H1 (cell line): ENCODE results near the gene TPRA1. TPM values are rescaled to one million over a fixed set of nuclear protein-coding genes. Genes with fewer than 3 reads are reported as not detected.

Experiments
- CTCF ChIA-PET: fragments of 300-600 bp; sonication (Branson Sonifier 250); formaldehyde crosslinking; loops from one replicate; lab custom pipeline; 2021; ENCODE audit not compliant: partially characterized antibody; lab: Charles Lee
- POLR2A ChIA-PET: fragments of 300-600 bp; sonication (Branson Sonifier 250); formaldehyde crosslinking; loops from one replicate; lab custom pipeline; 2021; ENCODE audit warnings: inconsistent platforms; ENCODE audit not compliant: partially characterized antibody; lab: Charles Lee
- DNase-seq, 2 experiments: peaks; one replicate each; pipeline versions ENCODE4 v3.0.0 to v3.0.0-alpha.2; 2010 to 2022; ENCODE audit warnings: low spot score in 2 of 2, low read depth in 1 of 2, mixed read lengths in 1 of 2
- FAIRE-seq: peaks from 2 replicates; lab custom pipeline; 2011; peaks lifted over from hg19 to GRCh38; lab: Jason Lieb, UNC
- H2AFZ ChIP-seq: 2 replicates; pipeline ENCODE4 v1.8.1; 2012; ENCODE audit warnings: low read length, inconsistent platforms
- H2AK5ac ChIP-seq: 2 replicates; pipeline ENCODE4 v1.6.1; 2013; ENCODE audit warnings: low read depth, low read length
- H2BK120ac ChIP-seq: replicated peaks from 2 replicates; pipeline ENCODE3; 2013; ENCODE audit warnings: low read depth, low read length, inconsistent platforms
- H2BK12ac ChIP-seq: 2 replicates; pipeline ENCODE4 v1.6.1; 2013; ENCODE audit warnings: low read depth, low read length
- H2BK15ac ChIP-seq: 2 replicates; pipeline ENCODE4 v1.6.1; 2013; ENCODE audit warnings: low read length
- H2BK20ac ChIP-seq: 2 replicates; pipeline ENCODE4 v1.6.1; 2013; ENCODE audit warnings: low read length
- H2BK5ac ChIP-seq: 2 replicates; pipeline ENCODE4 v1.6.1; 2013; ENCODE audit warnings: low read depth, low read length
- H3K14ac ChIP-seq: 2 replicates; pipeline ENCODE4 v1.6.1; 2013; ENCODE audit warnings: inconsistent platforms; ENCODE audit not compliant: insufficient read length
- H3K18ac ChIP-seq: 2 replicates; pipeline ENCODE4 v1.6.1; 2013; ENCODE audit warnings: low read length; ENCODE audit errors: extremely low read depth
- H3K23ac ChIP-seq: 2 replicates; pipeline ENCODE4 v1.6.1; 2013; ENCODE audit warnings: inconsistent platforms; ENCODE audit not compliant: insufficient read length
- H3K23me2 ChIP-seq: 2 replicates; pipeline ENCODE4 v1.6.1; 2013; ENCODE audit warnings: low read depth, low read length
- H3K27ac ChIP-seq: 2 replicates; pipeline ENCODE4 v1.6.1; 2011; ENCODE audit warnings: low read depth, low read length, inconsistent platforms
- H3K27me3 ChIP-seq, 4 experiments: replicated peaks in 1 of 4; 1 replicate in 1 of 4; 2 replicates in 3 of 4; pipeline versions ENCODE4 v1.6.1 to v1.8.1; 2011 to 2013; ENCODE audit warnings: low read length in 3 of 4, mild to moderate bottlenecking in 3 of 4, inconsistent platforms in 2 of 4, mixed read lengths in 2 of 4, moderate library complexity in 1 of 4; ENCODE audit not compliant: control insufficient read depth in 3 of 4, insufficient read depth in 3 of 4; ENCODE audit errors: extremely low read depth in 1 of 4
- H3K36me3 ChIP-seq, 4 experiments: 2 replicates each; pipeline versions ENCODE4 v1.6.1 to v1.8.1; 2011 to 2013; ENCODE audit warnings: mild to moderate bottlenecking in 4 of 4, low read length in 3 of 4, moderate library complexity in 2 of 4, control low read depth in 1 of 4, inconsistent platforms in 1 of 4; ENCODE audit not compliant: insufficient read depth in 4 of 4, control insufficient read depth in 2 of 4
- H3K4ac ChIP-seq: replicated peaks from 2 replicates; pipeline ENCODE3; 2013; ENCODE audit warnings: low read length, low read depth, mixed read lengths, inconsistent platforms; ENCODE audit not compliant: insufficient read length
- H3K4me1 ChIP-seq, 4 experiments: replicated peaks in 1 of 4; 1 replicate in 1 of 4; 2 replicates in 3 of 4; pipeline versions ENCODE4 v1.6.1 to v1.8.1; 2011 to 2013; ENCODE audit warnings: low read length in 3 of 4, inconsistent platforms in 2 of 4, mixed read lengths in 1 of 4; ENCODE audit not compliant: insufficient read depth in 4 of 4, control insufficient read depth in 3 of 4
- H3K4me2 ChIP-seq, 2 experiments: 2 replicates each; pipeline versions ENCODE4 v1.6.1 to v1.8.1; 2011 to 2013; ENCODE audit warnings: low read depth in 2 of 2, low read length in 2 of 2, control low read depth in 1 of 2, inconsistent platforms in 1 of 2, mild to moderate bottlenecking in 1 of 2; ENCODE audit not compliant: insufficient read depth in 1 of 2
- H3K4me3 ChIP-seq, 4 experiments: fragments of 200-600, 300-600 bp in 1 of 4; sonication (generic), shearing (Covaris generic), sonication (Bioruptor Twin) in 1 of 4; 2 replicates each; pipeline versions ENCODE4 v1.5.1 to v1.8.1; 2011 to 2016; ENCODE audit warnings: low read length in 4 of 4, low read depth in 3 of 4, control low read depth in 2 of 4, inconsistent platforms in 2 of 4, mild to moderate bottlenecking in 2 of 4, mixed read lengths in 1 of 4, moderate library complexity in 1 of 4; ENCODE audit not compliant: insufficient read depth in 2 of 4; ENCODE audit errors: extremely low read depth in 1 of 4
- H3K56ac ChIP-seq: replicated peaks from 2 replicates; pipeline ENCODE3; 2013; ENCODE audit warnings: low read depth, mild to moderate bottlenecking, mixed read lengths, low read length, inconsistent platforms; ENCODE audit not compliant: insufficient read length
- H3K79me1 ChIP-seq: 2 replicates; pipeline ENCODE4 v1.6.1; 2013; ENCODE audit warnings: low read depth, low read length, control low read depth
- H3K79me2 ChIP-seq, 2 experiments: 2 replicates each; pipeline versions ENCODE4 v1.6.1 to v1.8.1; 2012 to 2013; ENCODE audit warnings: low read length in 2 of 2, mild to moderate bottlenecking in 2 of 2, inconsistent platforms in 1 of 2; ENCODE audit not compliant: insufficient read depth in 2 of 2, control insufficient read depth in 1 of 2
- H3K9ac ChIP-seq, 4 experiments: replicated peaks in 1 of 4; 1 replicate in 1 of 4; 2 replicates in 3 of 4; pipeline versions ENCODE4 v1.6.1 to v1.8.1; 2011 to 2013; ENCODE audit warnings: low read depth in 3 of 4, low read length in 3 of 4, control low read depth in 2 of 4, mild to moderate bottlenecking in 2 of 4, moderate library complexity in 2 of 4, inconsistent platforms in 1 of 4; ENCODE audit errors: extremely low read depth in 1 of 4
- H3K9me3 ChIP-seq, 2 experiments: 2 replicates each; pipeline versions ENCODE4 v1.6.1 to v1.8.1; 2012 to 2013; ENCODE audit warnings: mild to moderate bottlenecking in 2 of 2, moderate library complexity in 2 of 2, control low read depth in 1 of 2, inconsistent platforms in 1 of 2, low read depth in 1 of 2, low read length in 1 of 2, mixed read lengths in 1 of 2; ENCODE audit not compliant: insufficient read depth in 2 of 2
- H4K20me1 ChIP-seq, 2 experiments: replicated peaks in 1 of 2; 2 replicates each; pipeline versions ENCODE3 to v1.8.1; 2011 to 2013; ENCODE audit warnings: inconsistent platforms in 2 of 2, low read length in 2 of 2, mild to moderate bottlenecking in 1 of 2; ENCODE audit not compliant: insufficient read depth in 2 of 2, control insufficient read depth in 1 of 2
- H4K5ac ChIP-seq: 2 replicates; pipeline ENCODE4 v1.6.1; 2013; ENCODE audit warnings: low read length, low read depth, mixed read lengths, inconsistent platforms; ENCODE audit not compliant: insufficient read length
- H4K8ac ChIP-seq: 2 replicates; pipeline ENCODE4 v1.8.0; 2013; ENCODE audit warnings: mild to moderate bottlenecking, moderate library complexity, low read length, inconsistent platforms; ENCODE audit not compliant: insufficient read depth; ENCODE audit errors: extremely low read depth
- H4K91ac ChIP-seq: replicated peaks from 2 replicates; pipeline ENCODE3; 2013; ENCODE audit warnings: low read length, mixed read lengths, inconsistent platforms; ENCODE audit not compliant: insufficient read length
- EGR1 ChIP-seq: IDR thresholded peaks from 2 replicates; pipeline ENCODE4 v1.6.1; 2011; ENCODE audit warnings: low read depth, low read length, borderline replicate concordance
- PHF8 ChIP-seq: fragments of 200-600 bp; sonication (generic); conservative IDR thresholded peaks from 2 replicates; pipeline ENCODE4 v1.7.1; 2012; ENCODE audit warnings: low read depth, mild to moderate bottlenecking, inconsistent platforms, low read length, moderate library complexity
- SIX5 ChIP-seq: IDR thresholded peaks from 2 replicates; pipeline ENCODE4 v1.6.1; 2011; ENCODE audit warnings: mild to moderate bottlenecking, low read depth, low read length
- WGBS, 2 experiments: shearing (Covaris generic) in 1 of 2; methylation state at CpG; one replicate each; pipeline versions ENCODE4 v1.1.6 to v1.1.7; 2013 to 2015; ENCODE audit warnings: low lambda C conversion rate in 2 of 2, mixed read lengths in 2 of 2, inconsistent platforms in 1 of 2, low coverage in 1 of 2, missing lambda C conversion rate in 1 of 2; ENCODE audit not compliant: insufficient replicate concordance in 2 of 2, insufficient coverage in 1 of 2, insufficient read length in 1 of 2; ENCODE audit errors: extremely low coverage in 1 of 2, missing lambda C conversion rate in 1 of 2; 5-methylcytosine and 5-hydroxymethylcytosine counted together
- polyA plus RNA-seq, 7 experiments: library from polyadenylated mRNA; depleted of rRNA in 3 of 7; stranded (reverse) in 5 of 7; unstranded in 2 of 7; fragments of >200 nt in 5 of 7; fragments of 200-250 nt in 2 of 7; gene quantifications; 1 replicate in 5 of 7; 2 replicates in 1 of 7; 4 replicates in 1 of 7; pipeline versions ENCODE4 v1.2.1 to v1.2.3, GENCODE V29; 2011 to 2013; ENCODE audit warnings: missing spikeins in 2 of 7, mixed read lengths in 2 of 7
- total RNA-seq: library from RNA; stranded (reverse); fragmentation: NEBNext Ultra II Directional; extraction: Animal tissue kit (Norgen Biotek cat#: 25700); gene quantifications from 2 replicates; pipeline ENCODE4 v1.2.1, GENCODE V29; 2021

Gene TPRA1
- total and polyA plus RNA-seq, 2 of the 8 experiments (the other 6 are each of a cell fraction or from before 2014, with no cell fraction given), result 18.8 to 38.5 TPM

GRCh38 chr3:127604035-127604434, 13.5 kb upstream of the TPRA1 start:
- Histone ChIP-seq H4K20me1 (peaks cover 16 to 37% of the 10 kb centered on the region in 2 experiments), H2AK5ac (no peak overlapping the region), H3K9me3 (no peaks in the 10 kb centered on the region), H2BK15ac (no peak overlapping the region), H3K23ac (no peak overlapping the region), H3K4me2 (no peak overlapping the region), H4K91ac (no peak overlapping the region), H4K8ac (no peak overlapping the region), H3K27me3 (no peaks in the 10 kb centered on the region), H3K4ac (no peak overlapping the region), H3K27ac (no peak overlapping the region), H3K4me1 (peaks cover 5 to 9% (median 6%) of the 10 kb centered on the region in 4 experiments), H2BK12ac (no peak overlapping the region), H2AFZ (no peak overlapping the region), H3K9ac (no peak overlapping the region), H3K56ac (no peak overlapping the region), H3K23me2 (no peaks in the 10 kb centered on the region), H4K5ac (no peak overlapping the region), H3K79me1 (peaks cover 13% of the 10 kb centered on the region), H3K36me3 (peaks cover 67 to 95% (median 80%) of the 10 kb centered on the region in 4 experiments), H2BK120ac (no peak overlapping the region), H3K4me3 (no peak overlapping the region), H2BK20ac (no peak overlapping the region), H3K18ac (no peak overlapping the region), H3K79me2 (peaks cover 12 to 49% of the 10 kb centered on the region in 2 experiments), H3K14ac (no peak overlapping the region), H2BK5ac (no peak overlapping the region)
- CTCF ChIA-PET, result interaction anchor here (4.8 kb wide), 1 partner anchor 29 kb away, joined by 21 read pairs; no protein-coding TSS in a partner anchor
- DNase-seq (no peak), FAIRE-seq (no peak)
- WGBS, 2 experiments, result 97% methylated on average over 7 of the region's 7 CpGs; no CpG with 5 or more reads in 1 of the 2 experiments
- POLR2A ChIA-PET, result interaction anchor here (0.9 to 12.5 kb wide), 4 partner anchors 5 to 17 kb away, joined by 3 to 182 read pairs (median 92); no protein-coding TSS in a partner anchor
- TF ChIP-seq PHF8 (no peak), EGR1 (no peak), SIX5 (no peak)
